CD4-positive, alpha-beta T cell (primary cell): ENCODE data around the gene KCNJ10. TPM values are rescaled to one million over a fixed set of nuclear protein-coding genes. Genes with fewer than 3 reads are reported as not detected.

Source experiments
- ATAC-seq: fragments of 200-7000 bp; cut with Tn5 transposase; one replicate; pipeline ENCODE4 v1.10.0; 2022; ENCODE audit warnings: mild to moderate bottlenecking; ENCODE audit not compliant: poor library complexity
- CTCF ChIA-PET: fragments of 350-600 bp; sonication (Branson Sonifier 250); formaldehyde crosslinking; loops from one replicate; lab custom pipeline; 2021; ENCODE audit warnings: antibody characterized with exemption, inconsistent platforms; lab: Charles Lee
- POLR2A ChIA-PET: fragments of 350-600 bp; sonication (Branson Sonifier 250); formaldehyde crosslinking; loops from one replicate; lab custom pipeline; 2021; ENCODE audit warnings: antibody characterized with exemption, inconsistent platforms; lab: Charles Lee
- DNase-seq, 14 experiments: peaks; one replicate each; pipeline ENCODE4 v3.0.0-alpha.2; 2013 to 2020; ENCODE audit warnings: mixed read lengths in 2 of 14
- H3K27ac ChIP-seq, 2 donors: one replicate each; pipeline versions ENCODE4 v1.5.1 to v1.7.0; 2013; ENCODE audit warnings: low read length in 2 of 2, low read depth in 1 of 2, mild to moderate bottlenecking in 1 of 2
- H3K27me3 ChIP-seq, 2 experiments: 1 replicate in 1 of 2; 2 replicates in 1 of 2; pipeline versions ENCODE4 v1.6.1 to v1.7.0; 2013; ENCODE audit warnings: low read length in 2 of 2, control low read depth in 1 of 2, mild to moderate bottlenecking in 1 of 2, moderate library complexity in 1 of 2; ENCODE audit not compliant: insufficient read depth in 2 of 2, control insufficient read depth in 1 of 2
- H3K36me3 ChIP-seq: one replicate; pipeline ENCODE4 v1.6.1; 2013; ENCODE audit warnings: low read length, control low read depth; ENCODE audit not compliant: insufficient read depth
- H3K4me1 ChIP-seq: one replicate; pipeline ENCODE4 v1.6.1; 2013; ENCODE audit warnings: low read length, control low read depth; ENCODE audit not compliant: insufficient read depth
- H3K4me3 ChIP-seq: one replicate; pipeline ENCODE4 v1.5.1; 2013; ENCODE audit warnings: mild to moderate bottlenecking, low read length, moderate library complexity
- H3K9me3 ChIP-seq, 2 experiments: 1 replicate in 1 of 2; 2 replicates in 1 of 2; pipeline versions ENCODE4 v1.6.1 to v1.7.0; 2013; ENCODE audit warnings: low read length in 2 of 2, mild to moderate bottlenecking in 2 of 2, control low read depth in 1 of 2, moderate library complexity in 1 of 2; ENCODE audit not compliant: control insufficient read depth in 1 of 2, insufficient read depth in 1 of 2
- H3K27ac Mint-ChIP-seq: one replicate; pipeline ENCODE4 v1.8.0; 2020; ENCODE audit warnings: mixed read lengths
- H3K27me3 Mint-ChIP-seq: one replicate; pipeline ENCODE4 v1.8.0; 2021; ENCODE audit warnings: mixed read lengths
- H3K36me3 Mint-ChIP-seq: one replicate; pipeline ENCODE4 v1.8.0; 2021; ENCODE audit warnings: low read depth, mixed read lengths
- H3K4me1 Mint-ChIP-seq: one replicate; pipeline ENCODE4 v1.8.0; 2021; ENCODE audit warnings: low read depth, mixed read lengths
- H3K4me3 Mint-ChIP-seq: one replicate; pipeline ENCODE4 v1.8.0; 2020; ENCODE audit warnings: mild to moderate bottlenecking, mixed read lengths
- H3K9me3 Mint-ChIP-seq: one replicate; pipeline ENCODE4 v1.8.0; 2020; ENCODE audit warnings: mixed read lengths
- CTCF ChIP-seq: fragments of 200-600 bp; IDR thresholded peaks from one replicate; pipeline ENCODE4 v1.8.0; 2022; ENCODE audit warnings: antibody characterized with exemption, mild to moderate bottlenecking
- intact Hi-C, 2 experiments: fragments of 100-400 bp; cut with DNase I in 1 of 2; cut with micrococcal nuclease in 1 of 2; formaldehyde crosslinking; loops; one replicate each; pipeline versions ENCODE4 v1.15.1 to v1.9.0; 2023 to 2025; cut with DNase I, micrococcal nuclease
- total RNA-seq, 174 experiments: library from RNA in 2 of 174; stranded (reverse) in 2 of 174; gene quantifications; one replicate each; pipeline ENCODE4 v1.2.3 and lab custom pipeline; 2021 to 2026

KCNJ10 gene
- total RNA-seq, 2 experiments from 2014 or later = not detected

- no peak overlapping the region for H3K27ac ChIP-seq
- ATAC-seq (no peak), DNase-seq (no peak)
- TF ChIP-seq CTCF = no peak
- no peaks in the 10 kb centered on the region for H3K9me3 ChIP-seq
- Mint-ChIP-seq H3K27me3 (peaks cover 31% of the 10 kb centered on the region), H3K9me3 (no peaks in the 10 kb centered on the region), H3K4me3 (no peak overlapping the region), H3K4me1 (peaks cover 10% of the 10 kb centered on the region), H3K36me3 (no peaks in the 10 kb centered on the region), H3K27ac (no peak overlapping the region)
- ChIA-PET CTCF (interaction anchor here (1.0 kb wide), 1 partner anchor 13 kb away, joined by 3 read pairs; no protein-coding TSS in a partner anchor), POLR2A (no interaction called here)
- H3K36me3 ChIP-seq = no peaks in the 10 kb centered on the region
- peaks cover 15% of the 10 kb centered on the region for H3K4me1 ChIP-seq
- H3K4me3 ChIP-seq = no peak overlapping the region
- intact Hi-C loops = loop anchor here in 1 of 2 experiments (5.0 kb wide), 3 partner anchors 152 to 817 kb away; no protein-coding TSS in a partner anchor
- peaks cover 18 to 39% of the 10 kb centered on the region in 2 experiments for H3K27me3 ChIP-seq
Observed at GRCh38 chr1:159949123-159949522, 120.8 kb downstream of the KCNJ10 start.

Other genes with a start within 250 kb of the KCNJ10 start
- under 1 TPM in 1 of 2 experiments, not detected in 1; 0.34 TPM for gene SLAMF8, start 243.3 kb downstream of the KCNJ10 start, total RNA-seq
- gene VSIG8, start 207.5 kb downstream of the KCNJ10 start, total RNA-seq = not detected
- gene CFAP45, start 170.0 kb downstream of the KCNJ10 start, total RNA-seq = 1 to 10 TPM; 8.4 to 9.0 TPM
- gene TAGLN2, start 144.7 kb downstream of the KCNJ10 start, total RNA-seq = 100 to 1,000 TPM; 301 to 311 TPM
- not detected for gene IGSF9, start 124.5 kb downstream of the KCNJ10 start, total RNA-seq
- not detected for gene SLAMF9, start 115.9 kb downstream of the KCNJ10 start, total RNA-seq
- 1 to 10 TPM; 2.1 to 2.2 TPM for gene PIGM, start 38.2 kb downstream of the KCNJ10 start, total RNA-seq
- not detected for gene KCNJ9, start 11.4 kb upstream of the KCNJ10 start, total RNA-seq
- gene IGSF8, start 28.5 kb upstream of the KCNJ10 start, total RNA-seq = 10 to 100 TPM; 33.1 to 33.7 TPM
- gene ATP1A2, start 45.6 kb upstream of the KCNJ10 start, total RNA-seq = not detected
- gene ATP1A4, start 81.4 kb upstream of the KCNJ10 start, total RNA-seq = under 1 TPM in 1 of 2 experiments, not detected in 1; 0.22 TPM
- not detected for gene CASQ1, start 120.4 kb upstream of the KCNJ10 start, total RNA-seq
- gene PEA15, start 135.2 kb upstream of the KCNJ10 start, total RNA-seq = 10 to 100 TPM in 1 of 2 experiments, 1 to 10 TPM in 1; 9.4 to 10.3 TPM
- gene DCAF8, start 192.4 kb upstream of the KCNJ10 start, total RNA-seq = 100 to 1,000 TPM; 151 to 154 TPM
- gene PEX19, start 215.0 kb upstream of the KCNJ10 start, total RNA-seq = 10 to 100 TPM; 32.0 to 33.4 TPM